ENCODE measurements around the gene FTCD. TPM values are rescaled to one million over a fixed set of nuclear protein-coding genes. Genes with fewer than 3 reads are reported as not detected.

The FTCD gene
- total RNA-seq, 1 experiment from 2014 or later, result 5.9 TPM

DNA sequence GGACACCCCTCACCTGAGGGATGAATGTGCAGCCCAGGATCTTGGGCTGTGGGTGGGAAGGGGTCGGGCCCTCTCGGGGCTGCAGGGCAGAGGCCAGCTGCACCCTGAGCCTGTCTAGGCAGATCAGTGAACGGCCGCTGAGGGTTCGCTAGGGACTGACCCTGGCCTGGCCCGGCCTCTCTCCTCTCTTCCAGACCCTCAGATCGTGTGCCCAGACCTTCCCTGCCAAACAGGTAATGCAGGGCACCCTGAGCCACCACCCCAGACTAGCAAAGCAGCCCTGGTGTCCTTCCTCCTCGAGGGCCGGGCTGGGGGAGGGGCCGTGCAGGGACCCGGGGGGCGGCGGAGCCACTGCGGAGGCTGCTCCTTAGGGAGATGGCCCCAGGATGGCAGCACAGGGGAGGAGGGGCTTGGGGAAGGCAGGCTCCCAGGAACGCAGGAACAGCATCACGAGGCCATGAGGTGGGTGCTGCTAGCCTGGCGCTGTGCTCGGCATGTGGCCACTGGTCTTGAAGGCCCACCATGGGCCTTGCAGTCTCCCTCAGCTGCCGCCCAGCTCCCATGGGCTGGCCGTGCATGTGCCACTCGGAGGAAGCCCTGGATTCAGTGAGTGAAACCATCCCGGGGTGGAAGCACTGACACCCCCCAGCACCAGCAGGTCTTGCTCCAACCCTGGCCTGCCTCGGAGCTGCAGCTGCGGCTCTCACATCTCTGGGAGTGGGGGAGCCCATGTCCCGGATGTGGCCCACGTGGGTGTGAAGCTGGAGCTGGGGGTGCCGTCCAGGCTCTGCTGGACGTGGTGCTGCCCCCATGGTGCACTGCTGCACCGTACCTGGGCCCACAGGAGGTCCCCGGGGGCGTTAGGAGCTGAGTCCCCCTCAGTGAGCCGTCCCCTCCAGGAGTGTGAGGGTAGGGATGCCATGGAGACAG lies 28.8 kb downstream of the FTCD start:
- Histone ChIP-seq H3K4me1 (replicated peaks; ENCODE audit: insufficient read depth) (no peaks in the 10 kb centered on the region), H3K27me3 (ENCODE audit: insufficient read depth, low read depth) (no peaks in the 10 kb centered on the region), H3K79me2 (ENCODE audit: low read depth) (no peaks in the 10 kb centered on the region), H3K9me3 (ENCODE audit: insufficient read depth, low read depth) (no peaks in the 10 kb centered on the region), H3K9me2 (ENCODE audit: insufficient read depth) (no peaks in the 10 kb centered on the region), H3K4me3 (no peak overlapping the region), H2AFZ (no peak overlapping the region), H3K36me3 (ENCODE audit: low read depth) (no peaks in the 10 kb centered on the region), H3K4me2 (no peak overlapping the region), H3K27ac (no peak overlapping the region), H4K20me1 (ENCODE audit: insufficient read depth) (no peaks in the 10 kb centered on the region), H3F3A (ENCODE audit: insufficient read depth, low read depth) (no peaks in the 10 kb centered on the region)
- POLR2A ChIA-PET (ENCODE audit: unreplicated experiment), result no interaction called here
- CTCF ChIA-PET, result no interaction called here
- DNase-seq, result no peak
- no peak for TF ChIP-seq EZH2 (IDR thresholded peaks at IDR 0.05; ENCODE audit: low read depth)
- TF ChIP-seq, protein P1, sequence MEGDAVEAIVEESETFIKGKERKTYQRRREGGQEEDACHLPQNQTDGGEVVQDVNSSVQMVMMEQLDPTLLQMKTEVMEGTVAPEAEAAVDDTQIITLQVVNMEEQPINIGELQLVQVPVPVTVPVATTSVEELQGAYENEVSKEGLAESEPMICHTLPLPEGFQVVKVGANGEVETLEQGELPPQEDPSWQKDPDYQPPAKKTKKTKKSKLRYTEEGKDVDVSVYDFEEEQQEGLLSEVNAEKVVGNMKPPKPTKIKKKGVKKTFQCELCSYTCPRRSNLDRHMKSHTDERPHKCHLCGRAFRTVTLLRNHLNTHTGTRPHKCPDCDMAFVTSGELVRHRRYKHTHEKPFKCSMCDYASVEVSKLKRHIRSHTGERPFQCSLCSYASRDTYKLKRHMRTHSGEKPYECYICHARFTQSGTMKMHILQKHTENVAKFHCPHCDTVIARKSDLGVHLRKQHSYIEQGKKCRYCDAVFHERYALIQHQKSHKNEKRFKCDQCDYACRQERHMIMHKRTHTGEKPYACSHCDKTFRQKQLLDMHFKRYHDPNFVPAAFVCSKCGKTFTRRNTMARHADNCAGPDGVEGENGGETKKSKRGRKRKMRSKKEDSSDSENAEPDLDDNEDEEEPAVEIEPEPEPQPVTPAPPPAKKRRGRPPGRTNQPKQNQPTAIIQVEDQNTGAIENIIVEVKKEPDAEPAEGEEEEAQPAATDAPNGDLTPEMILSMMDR (conservative IDR thresholded peaks at IDR 0.05), result no peak
- intact Hi-C loops (cut with micrococcal nuclease; ENCODE audit: unreplicated experiment), result no loop called here
- no TSS peak for BruUV-seq (replicated peaks)

DNA sequence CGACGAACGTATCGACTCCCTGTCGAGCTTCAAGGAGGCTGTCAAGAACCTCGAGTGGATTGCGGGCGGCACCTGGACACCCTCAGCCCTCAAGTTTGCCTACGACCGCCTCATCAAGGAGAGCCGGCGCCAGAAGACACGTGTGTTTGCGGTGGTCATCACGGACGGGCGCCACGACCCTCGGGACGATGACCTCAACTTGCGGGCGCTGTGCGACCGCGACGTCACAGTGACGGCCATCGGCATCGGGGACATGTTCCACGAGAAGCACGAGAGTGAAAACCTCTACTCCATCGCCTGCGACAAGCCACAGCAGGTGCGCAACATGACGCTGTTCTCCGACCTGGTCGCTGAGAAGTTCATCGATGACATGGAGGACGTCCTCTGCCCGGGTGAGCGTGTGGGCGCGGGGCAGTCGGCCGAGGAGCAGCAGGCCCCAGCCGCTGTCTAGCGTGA lies 29.5 kb downstream of the FTCD start:
- DNase-seq, result no peak
- H4K20me1 ChIP-seq (ENCODE audit: insufficient read depth), result no peaks in the 10 kb centered on the region
- no peaks in the 10 kb centered on the region for H3K9me3 ChIP-seq (ENCODE audit: insufficient read depth, low read depth)
- CTCF ChIA-PET, result no interaction called here
- H3K4me1 ChIP-seq (replicated peaks; ENCODE audit: insufficient read depth), result no peaks in the 10 kb centered on the region
- H3K79me2 ChIP-seq (ENCODE audit: low read depth), result no peaks in the 10 kb centered on the region
- no peaks in the 10 kb centered on the region for H3F3A ChIP-seq (ENCODE audit: insufficient read depth, low read depth)
- intact Hi-C loops (cut with micrococcal nuclease; ENCODE audit: unreplicated experiment), result no loop called here
- no TSS peak for BruUV-seq (replicated peaks)
- H3K4me2 ChIP-seq, result no peak overlapping the region
- H3K9me2 ChIP-seq (ENCODE audit: insufficient read depth), result no peaks in the 10 kb centered on the region
- no peaks in the 10 kb centered on the region for H3K27me3 ChIP-seq (ENCODE audit: insufficient read depth, low read depth)
- no peak overlapping the region for H3K27ac ChIP-seq
- TF ChIP-seq, protein P1 (conservative IDR thresholded peaks at IDR 0.05), result no peak
- no peak for TF ChIP-seq EZH2 (IDR thresholded peaks at IDR 0.05; ENCODE audit: low read depth)
- no peak overlapping the region for H2AFZ ChIP-seq
- POLR2A ChIA-PET (ENCODE audit: unreplicated experiment), result no interaction called here
- H3K4me3 ChIP-seq, result no peak overlapping the region
- H3K36me3 ChIP-seq (ENCODE audit: low read depth), result no peaks in the 10 kb centered on the region

DNA sequence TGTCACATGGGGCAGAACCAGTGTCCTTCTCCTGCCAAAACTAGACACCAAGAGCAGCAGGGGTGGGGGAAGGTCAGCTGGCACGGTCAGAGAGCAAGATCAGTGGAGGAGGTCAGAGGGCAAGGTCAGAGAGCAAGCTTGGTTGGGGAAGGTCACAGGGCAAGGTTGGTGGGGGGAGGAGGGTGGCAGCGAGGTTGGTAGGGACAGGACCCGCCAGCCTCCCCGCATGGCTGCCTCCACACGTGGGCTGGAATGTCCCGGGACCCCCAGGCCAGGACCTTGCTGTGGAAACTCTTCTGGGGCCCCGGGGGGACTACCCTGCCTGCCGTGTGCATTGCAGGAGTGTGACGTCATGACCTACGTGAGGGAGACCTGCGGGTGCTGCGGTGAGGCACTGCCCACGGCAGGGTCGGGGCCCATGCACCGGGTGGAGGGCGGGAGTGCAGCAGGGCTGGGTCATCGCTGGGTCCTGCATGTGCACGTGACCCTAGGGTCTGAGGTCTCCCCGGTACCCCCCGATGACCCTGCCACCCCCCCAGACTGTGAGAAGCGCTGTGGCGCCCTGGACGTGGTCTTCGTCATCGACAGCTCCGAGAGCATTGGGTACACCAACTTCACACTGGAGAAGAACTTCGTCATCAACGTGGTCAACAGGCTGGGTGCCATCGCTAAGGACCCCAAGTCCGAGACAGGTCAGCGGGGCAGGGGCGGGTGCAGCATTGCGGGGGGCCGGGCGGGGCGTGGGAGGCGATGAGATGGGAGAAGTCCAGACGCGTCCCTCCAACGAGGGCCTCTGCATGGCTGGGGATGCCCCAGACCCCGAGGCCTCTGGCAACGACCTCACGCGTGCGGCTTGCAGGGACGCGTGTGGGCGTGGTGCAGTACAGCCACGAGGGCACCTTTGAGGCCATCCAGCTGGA lies 30.2 kb downstream of the FTCD start:
- no peak for DNase-seq
- Histone ChIP-seq H4K20me1 (ENCODE audit: insufficient read depth) (no peaks in the 10 kb centered on the region), H3F3A (ENCODE audit: insufficient read depth, low read depth) (no peaks in the 10 kb centered on the region), H3K27ac (no peak overlapping the region), H3K79me2 (ENCODE audit: low read depth) (no peaks in the 10 kb centered on the region), H2AFZ (no peak overlapping the region), H3K4me2 (no peak overlapping the region), H3K4me1 (replicated peaks; ENCODE audit: insufficient read depth) (no peaks in the 10 kb centered on the region), H3K9me2 (ENCODE audit: insufficient read depth) (no peaks in the 10 kb centered on the region), H3K9me3 (ENCODE audit: insufficient read depth, low read depth) (no peaks in the 10 kb centered on the region), H3K4me3 (no peak overlapping the region), H3K36me3 (ENCODE audit: low read depth) (no peaks in the 10 kb centered on the region), H3K27me3 (ENCODE audit: insufficient read depth, low read depth) (no peaks in the 10 kb centered on the region)
- POLR2A ChIA-PET (ENCODE audit: unreplicated experiment), result no interaction called here
- TF ChIP-seq, protein P1 (conservative IDR thresholded peaks at IDR 0.05), result no peak
- TF ChIP-seq EZH2 (IDR thresholded peaks at IDR 0.05; ENCODE audit: low read depth), result no peak
- CTCF ChIA-PET, result no interaction called here
- BruUV-seq (replicated peaks), result no TSS peak
- intact Hi-C loops (cut with micrococcal nuclease; ENCODE audit: unreplicated experiment), result no loop called here
